Activated CD8-positive, alpha-beta memory T cell treated with anti-CD3 and anti-CD28 coated beads for 1 hour (primary cell): ENCODE measurements around the gene BASP1.

Experiments used
- DNase-seq, 2 donors: peaks; one replicate each; pipeline ENCODE4 v3.0.0-alpha.2; 2020; ENCODE audit warnings: low read depth in 1 of 2; ENCODE audit errors: extremely low read depth in 1 of 2

BASP1 gene, protein sequence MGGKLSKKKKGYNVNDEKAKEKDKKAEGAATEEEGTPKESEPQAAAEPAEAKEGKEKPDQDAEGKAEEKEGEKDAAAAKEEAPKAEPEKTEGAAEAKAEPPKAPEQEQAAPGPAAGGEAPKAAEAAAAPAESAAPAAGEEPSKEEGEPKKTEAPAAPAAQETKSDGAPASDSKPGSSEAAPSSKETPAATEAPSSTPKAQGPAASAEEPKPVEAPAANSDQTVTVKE

GRCh38 chr5:17217493-17218352 is at the start of gene BASP1:
BASP1 (plus strand) TSS chr5:17217631; CDS start chr5:17275217, 57,586 bp downstream.
- DNase-seq = no peak

DNA sequence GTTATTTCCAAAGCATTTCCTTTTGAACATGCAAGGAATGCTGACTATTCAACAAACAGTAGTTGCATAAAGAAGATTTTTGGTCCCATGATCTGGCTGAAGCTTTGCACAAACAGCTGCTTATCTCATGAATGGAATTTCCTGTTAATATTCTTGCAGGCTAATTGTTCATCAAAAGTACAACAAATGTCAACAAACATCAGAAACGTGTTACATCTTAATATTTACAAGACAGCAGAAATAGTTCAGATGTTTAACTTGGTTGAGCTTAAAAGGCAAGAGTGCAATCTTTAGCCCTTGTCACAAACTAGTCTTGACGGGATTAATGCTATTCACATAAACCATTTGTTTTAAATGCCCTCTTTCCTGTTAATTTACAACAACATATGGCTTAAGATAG is 47.9 kb upstream of the BASP1 start:
- no peak for DNase-seq

DNA sequence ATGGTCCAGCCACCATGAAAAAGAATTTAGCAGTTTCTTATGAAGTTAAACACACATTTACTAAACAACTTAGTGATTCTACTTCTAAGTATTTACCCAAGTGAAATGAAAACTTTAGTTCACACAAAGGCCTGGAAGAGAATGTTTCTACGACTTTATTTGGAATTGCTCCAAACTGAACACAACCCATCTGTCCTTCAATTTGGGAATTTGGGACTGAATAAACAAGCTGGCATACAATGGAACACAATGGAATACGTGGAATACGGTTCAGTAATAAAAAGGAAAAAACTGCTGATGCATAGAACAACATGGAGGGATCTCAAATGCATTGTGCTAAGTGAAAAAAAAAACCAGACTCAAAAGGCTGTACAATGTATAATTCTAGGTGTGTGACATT is 44.6 kb upstream of the BASP1 start:
- no peak for DNase-seq

GRCh38 chr5:17174965-17175364 is 42.5 kb upstream of the BASP1 start:
- no peak for DNase-seq

DNA sequence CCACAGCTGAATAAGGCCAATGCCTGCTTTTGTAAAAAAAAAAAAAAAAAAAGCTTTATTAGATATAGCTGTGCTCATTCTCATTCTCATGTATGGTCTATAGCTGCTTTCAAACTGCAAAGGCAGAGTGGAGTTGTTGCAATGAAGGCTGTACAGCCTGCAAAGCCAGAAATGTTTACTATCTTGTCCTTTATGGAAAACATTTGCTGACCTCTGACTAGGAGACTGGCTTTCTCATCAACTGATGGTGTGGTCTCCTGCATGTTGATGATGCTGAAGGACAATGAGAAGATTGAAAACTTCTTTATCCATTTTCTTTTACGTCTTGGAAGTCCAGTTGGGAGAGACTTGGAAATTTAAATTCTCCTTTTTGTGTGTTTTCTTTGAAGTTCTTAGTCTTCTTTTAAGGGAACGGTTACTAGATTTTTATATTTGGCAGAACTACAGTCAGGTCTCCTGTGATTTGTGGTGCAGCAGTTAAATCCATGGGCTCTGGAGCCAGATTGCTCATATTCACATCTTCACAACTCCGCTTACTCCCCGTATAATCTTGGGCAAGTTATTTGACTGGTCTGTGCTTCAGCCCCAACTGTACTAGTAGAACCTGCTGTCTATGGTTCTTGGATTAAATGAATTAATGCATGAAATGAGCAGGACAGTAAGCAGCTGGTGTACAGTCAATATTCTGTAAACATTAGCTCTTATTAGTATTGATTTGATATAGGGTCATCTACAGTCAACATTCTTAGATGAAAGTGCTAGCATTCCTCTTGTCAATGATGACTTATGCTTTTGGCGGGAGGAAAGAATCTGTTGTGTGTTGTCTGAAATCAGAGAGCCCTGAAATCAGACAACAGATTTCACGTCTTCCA is 39.7 kb upstream of the BASP1 start:
- no peak for DNase-seq

GRCh38 chr5:17178373-17178675 is 39.1 kb upstream of the BASP1 start:
- no peak for DNase-seq

GRCh38 chr5:17180330-17180843 is 37.0 kb upstream of the BASP1 start:
- no peak for DNase-seq

DNA sequence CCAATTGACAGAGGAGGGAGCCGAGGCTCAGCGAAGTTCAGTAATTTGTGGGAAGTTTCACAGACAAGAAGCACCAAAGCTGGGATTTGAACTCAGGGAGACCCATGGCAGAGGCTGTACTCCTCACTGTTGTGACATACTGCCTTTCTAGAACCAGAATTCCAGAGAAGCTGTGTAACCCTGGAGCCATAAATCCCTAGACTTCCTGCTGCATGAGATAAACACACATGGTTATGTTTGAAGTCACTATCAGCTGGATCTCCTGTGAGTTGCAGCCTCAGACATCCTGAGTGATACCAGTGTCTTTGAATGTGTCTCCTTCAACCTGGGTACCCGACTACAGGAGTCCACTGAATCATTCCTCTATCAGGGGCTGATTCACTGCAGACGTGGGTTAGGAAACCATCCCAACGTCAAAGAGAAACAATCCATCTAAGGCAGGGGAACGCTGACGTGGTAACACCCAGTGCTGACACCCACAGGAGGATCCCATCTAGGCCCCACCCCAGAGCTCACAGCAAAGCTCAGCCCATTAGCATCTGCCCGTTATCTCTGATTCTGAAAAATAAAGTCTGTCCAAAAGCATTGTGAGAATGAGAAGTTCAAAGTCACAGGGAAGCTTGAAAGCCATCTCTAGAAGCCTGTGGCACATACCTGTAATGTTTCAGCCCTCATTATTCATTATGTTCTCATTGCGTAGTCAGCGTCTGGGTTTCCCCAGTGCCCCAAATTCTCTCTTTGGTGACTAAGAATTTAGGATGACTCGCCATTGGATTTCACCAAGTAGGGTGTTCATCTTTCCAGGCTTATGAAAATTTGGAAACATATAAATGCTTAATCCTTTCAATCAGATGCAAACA is 36.3 kb upstream of the BASP1 start:
- DNase-seq = no peak

DNA sequence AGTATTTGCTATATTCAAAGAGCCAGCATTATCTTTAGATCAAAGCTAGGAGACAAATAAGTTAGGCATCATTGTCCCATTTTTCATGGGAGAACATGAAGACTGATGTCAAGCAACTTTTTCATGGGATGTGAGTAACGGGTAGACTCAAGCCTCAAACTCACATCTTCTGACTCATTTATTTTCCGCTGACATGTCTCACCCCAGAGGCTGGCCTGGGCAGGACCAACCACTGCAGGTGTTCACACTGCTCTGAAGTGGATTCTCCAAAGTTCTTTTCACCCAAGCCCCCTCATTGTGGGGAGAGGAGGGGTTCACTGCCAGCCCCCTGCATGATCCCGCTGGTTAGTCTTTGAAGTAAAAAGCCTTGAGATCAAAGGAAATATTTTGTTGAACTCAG is 34.9 kb upstream of the BASP1 start:
- no peak for DNase-seq

GRCh38 chr5:17182981-17183380 is 34.5 kb upstream of the BASP1 start:
- no peak for DNase-seq

DNA sequence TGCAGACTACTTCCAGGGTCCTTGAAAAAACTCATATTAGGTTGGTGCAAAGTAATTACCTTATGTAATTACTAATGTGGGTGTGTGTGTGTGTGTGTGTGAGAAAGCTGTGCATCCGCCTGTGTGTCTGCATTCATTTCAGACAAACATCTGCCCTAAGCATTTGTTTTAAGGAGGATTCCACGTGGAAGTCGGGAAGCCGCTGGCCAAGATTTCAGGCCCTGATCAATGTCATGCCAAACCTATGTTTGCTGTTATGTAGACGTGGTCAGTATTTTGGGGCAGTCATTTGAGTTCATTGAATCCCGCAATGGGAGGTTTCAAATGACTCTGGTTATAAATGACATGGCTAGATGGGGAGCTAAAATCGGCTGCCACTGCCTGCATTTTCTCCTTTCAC is 33.6 kb upstream of the BASP1 start:
- no peak for DNase-seq

- no peak for DNase-seq
These were observed 32.8 kb upstream of the BASP1 start for GRCh38 chr5:17184588-17184987.

DNA sequence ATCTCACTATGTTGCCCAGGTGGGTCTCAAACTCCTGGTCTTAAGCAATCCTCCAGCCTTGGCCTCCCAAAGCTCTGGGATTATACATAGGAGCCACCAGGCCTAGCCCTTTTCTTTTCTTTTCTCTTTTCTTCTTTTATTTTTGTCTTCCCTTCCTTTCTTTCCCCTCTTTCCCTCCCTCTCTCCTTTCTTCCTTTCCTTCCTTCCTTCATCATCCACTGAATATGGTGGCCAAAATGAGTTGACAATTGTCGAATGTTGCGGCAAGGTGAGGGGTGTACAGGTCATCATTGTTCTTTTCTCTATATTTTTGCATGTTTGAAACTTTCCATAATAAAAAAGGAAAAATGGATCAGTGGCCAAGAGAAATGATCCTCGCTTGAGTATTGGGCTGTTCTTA is 32.1 kb upstream of the BASP1 start:
- DNase-seq = no peak

DNA sequence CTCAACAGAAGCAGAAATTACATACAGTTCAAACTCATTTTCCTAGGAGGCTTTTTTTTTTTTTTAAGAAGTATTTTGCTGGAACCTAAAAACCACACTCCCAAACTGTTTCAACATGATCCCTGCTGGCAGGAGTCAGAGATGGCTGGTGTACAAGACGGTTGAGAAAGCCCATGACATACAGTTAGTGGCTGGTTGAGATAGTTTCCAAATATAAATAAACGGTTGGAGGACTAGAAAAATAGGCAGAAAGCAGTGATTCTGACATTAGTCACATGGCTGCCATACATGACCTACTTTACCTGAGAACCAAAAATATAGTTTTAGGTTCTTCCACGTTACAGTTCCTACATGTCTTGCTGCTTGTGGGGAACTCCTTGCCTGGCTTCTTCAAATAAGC is 31.7 kb upstream of the BASP1 start:
- no peak for DNase-seq

- DNase-seq = no peak
These were observed 31.2 kb upstream of the BASP1 start for GRCh38 chr5:17186256-17186655.

- no peak for DNase-seq
These were observed 30.2 kb upstream of the BASP1 start for GRCh38 chr5:17187011-17187785.

DNA sequence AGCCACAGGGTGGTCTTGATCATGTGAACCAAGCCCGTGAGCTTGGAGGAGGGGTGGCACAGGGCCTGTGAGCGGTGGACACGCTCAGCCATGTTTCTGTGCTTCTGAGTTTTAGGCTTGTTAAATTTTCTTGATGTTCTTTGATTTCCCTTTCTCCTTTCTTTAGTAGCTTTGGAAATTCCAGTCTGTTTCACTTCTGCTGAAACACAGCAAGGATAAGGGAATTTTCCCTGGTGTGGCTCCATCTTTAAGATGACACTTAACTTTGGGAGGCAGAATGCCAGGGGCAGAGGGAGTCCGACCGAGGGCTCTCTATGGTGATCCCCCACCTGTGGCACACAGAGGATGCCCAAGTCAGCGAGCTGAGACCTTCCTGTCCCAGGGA is 29.7 kb upstream of the BASP1 start:
- DNase-seq = no peak

DNA sequence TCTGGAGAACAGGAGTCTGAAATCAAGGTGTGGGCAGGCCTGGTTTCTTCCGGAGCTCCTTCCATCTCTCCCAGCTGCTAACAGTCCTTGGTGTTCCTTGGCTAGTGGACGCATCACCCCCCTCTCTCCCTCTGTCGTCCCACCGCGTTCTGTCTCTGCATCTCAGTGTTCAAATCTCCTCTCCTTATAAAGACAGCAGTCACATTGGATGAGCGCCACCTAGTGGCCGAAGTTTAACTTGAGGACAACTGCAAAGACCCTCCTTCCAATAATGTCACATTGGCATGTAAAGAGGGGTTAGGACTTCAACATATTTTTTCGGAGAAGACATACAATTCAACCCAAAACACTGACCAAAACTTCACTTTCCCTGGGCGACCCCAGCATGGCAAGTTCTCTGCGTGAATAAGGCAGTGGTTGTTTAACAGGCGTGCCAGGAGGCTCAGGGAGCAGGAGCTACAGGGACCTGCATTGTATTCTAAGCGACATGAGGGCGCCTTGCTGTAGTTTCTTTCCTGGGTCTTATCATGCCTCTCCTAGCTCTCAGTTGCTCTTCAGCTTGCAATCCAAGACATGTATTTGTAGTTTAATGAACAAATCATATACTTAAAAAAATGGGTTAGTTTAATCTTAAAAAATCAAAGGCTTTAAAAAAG is 27.9 kb upstream of the BASP1 start:
- peak in 1 of 2 donors; percentile 25 for DNase-seq

- DNase-seq = no peak
These were observed 27.1 kb upstream of the BASP1 start for GRCh38 chr5:17190242-17190778.
